NCI-H460 (cell line): ENCODE measurements around the gene POLD4. TPM values are rescaled to one million over a fixed set of nuclear protein-coding genes. Genes with fewer than 3 reads are reported as not detected.
"Not testable (repeated sequence)": the region's sequence is repeated elsewhere in the genome, so short reads cannot be mapped to it uniquely, and the experiment has no call there.

ENCODE experiments used
- DNase-seq: peaks from one replicate; pipeline ENCODE4 v3.0.0-alpha.2; 2016; ENCODE audit warnings: low read depth; ENCODE audit errors: extremely low read depth
- total RNA-seq: library from RNA; depleted of rRNA; stranded (reverse); fragments of >200 nt; shearing (Covaris generic); gene quantifications from 2 replicates; pipeline ENCODE4 v1.2.3, GENCODE V29; 2014

POLD4 gene
- total RNA-seq, 1 experiment from 2014 or later, result 62.8 TPM

GRCh38 chr11:67320011-67320410 is 33.3 kb downstream of the POLD4 start:
- no peak for DNase-seq

- DNase-seq, result not testable (repeated sequence)
Measured at GRCh38 chr11:67318876-67319275, 34.5 kb downstream of the POLD4 start.

GRCh38 chr11:67317888-67318555 is 35.3 kb downstream of the POLD4 start:
- no peak for DNase-seq

- DNase-seq, result peak; percentile 92
Measured at GRCh38 chr11:67317205-67317887, 36.0 kb downstream of the POLD4 start.

- DNase-seq, result no peak
Measured at GRCh38 chr11:67316882-67317204, 36.5 kb downstream of the POLD4 start.

- no peak for DNase-seq
Measured at GRCh38 chr11:67315325-67315909, 37.9 kb downstream of the POLD4 start.

GRCh38 chr11:67314218-67314617 is 39.1 kb downstream of the POLD4 start:
- DNase-seq, result no peak

- DNase-seq, result no peak
Measured at GRCh38 chr11:67313125-67313890, 40.0 kb downstream of the POLD4 start.

GRCh38 chr11:67312187-67313021 is 40.9 kb downstream of the POLD4 start:
- DNase-seq, result no peak

- no peak for DNase-seq
Measured at GRCh38 chr11:67311556-67312082, 41.7 kb downstream of the POLD4 start.

- no peak for DNase-seq
Measured at GRCh38 chr11:67311051-67311555, 42.2 kb downstream of the POLD4 start.

GRCh38 chr11:67310246-67311050 is 42.9 kb downstream of the POLD4 start:
- no peak for DNase-seq

GRCh38 chr11:67309661-67310061 is 43.7 kb downstream of the POLD4 start:
- DNase-seq, result no peak

- no peak for DNase-seq
Measured at GRCh38 chr11:67309166-67309565, 44.2 kb downstream of the POLD4 start.

- DNase-seq, result no peak
Measured at GRCh38 chr11:67308031-67308866, 45.1 kb downstream of the POLD4 start.

- no peak for DNase-seq
Measured at GRCh38 chr11:67307545-67308001, 45.8 kb downstream of the POLD4 start.

- DNase-seq, result no peak
Measured at GRCh38 chr11:67306769-67307544, 46.4 kb downstream of the POLD4 start.
